IMR-90 (cell line): Measurements from ENCODE around the gene FMN1. TPM values are rescaled to one million over a fixed set of nuclear protein-coding genes. Genes with fewer than 3 reads are reported as not detected.

Experiments
- ATAC-seq: fragments of 200-7000 bp; cut with Tn5 transposase; 2 replicates; pipeline ENCODE4 v1.9.1; 2020; ENCODE audit warnings: low read depth, mild to moderate bottlenecking, moderate library complexity
- BruUV-seq: library from RNA; stranded (reverse); fragments of 400-500 nt; replicated peaks from 2 replicates; lab custom pipeline; 2021; lab: Mats Ljungman, UMichigan
- CTCF ChIA-PET: fragments of 300-600 bp; formaldehyde crosslinking; extraction: SDS; loops from one replicate; lab custom pipeline; 2021; ENCODE audit warnings: antibody characterized with exemption; lab: Yijun Ruan, JAX
- POLR2A ChIA-PET: fragments of 300-600 bp; sonication (Branson Sonifier 250); formaldehyde crosslinking; loops from one replicate; lab custom pipeline; 2022; ENCODE audit warnings: antibody characterized with exemption; ENCODE audit not compliant: unreplicated experiment; lab: Charles Lee
- DNase-seq: peaks from one replicate; pipeline ENCODE4 v3.0.0; 2013
- H2AFZ ChIP-seq: replicated peaks from 2 replicates; pipeline ENCODE3; 2013; ENCODE audit warnings: low read length, mild to moderate bottlenecking; ENCODE audit not compliant: poor library complexity
- H2AK5ac ChIP-seq: 2 replicates; pipeline ENCODE4 v1.6.1; 2013; ENCODE audit warnings: low read depth, low read length, inconsistent platforms
- H2AK9ac ChIP-seq: replicated peaks from 2 replicates; pipeline ENCODE3; 2013; ENCODE audit warnings: mild to moderate bottlenecking, low read depth, low read length, moderate library complexity; ENCODE audit not compliant: poor library complexity
- H2BK120ac ChIP-seq: 2 replicates; pipeline ENCODE4 v1.6.1; 2013; ENCODE audit warnings: low read depth, low read length, inconsistent platforms
- H2BK15ac ChIP-seq: 3 replicates; pipeline ENCODE4 v1.6.1; 2013; ENCODE audit warnings: low read depth, low read length, inconsistent platforms
- H2BK20ac ChIP-seq: 2 replicates; pipeline ENCODE4 v1.6.1; 2013; ENCODE audit warnings: low read depth, mild to moderate bottlenecking, inconsistent platforms, low read length, moderate library complexity
- H2BK5ac ChIP-seq: 2 replicates; pipeline ENCODE4 v1.6.1; 2013; ENCODE audit warnings: mild to moderate bottlenecking, low read depth, low read length, inconsistent platforms; ENCODE audit not compliant: poor library complexity, severe bottlenecking
- H3K14ac ChIP-seq: replicated peaks from 2 replicates; pipeline ENCODE4 v1.6.1; 2013; ENCODE audit warnings: low read depth, low read length, inconsistent platforms
- H3K18ac ChIP-seq: 2 replicates; pipeline ENCODE4 v1.6.1; 2013; ENCODE audit warnings: low read depth, low read length, control low read depth
- H3K23ac ChIP-seq: 2 replicates; pipeline ENCODE4 v1.6.1; 2013; ENCODE audit warnings: low read depth, low read length, inconsistent platforms
- H3K27ac ChIP-seq: 2 replicates; pipeline ENCODE4 v1.5.1; 2013; ENCODE audit warnings: mild to moderate bottlenecking, control low read depth, low read length; ENCODE audit not compliant: insufficient read depth
- H3K27me3 ChIP-seq: 2 replicates; pipeline ENCODE4 v1.6.1; 2013; ENCODE audit warnings: low read length; ENCODE audit not compliant: control insufficient read depth, insufficient read depth
- H3K36me3 ChIP-seq: 2 replicates; pipeline ENCODE4 v1.6.1; 2013; ENCODE audit warnings: low read length, mixed read lengths; ENCODE audit not compliant: control insufficient read depth, insufficient read depth
- H3K4ac ChIP-seq: 2 replicates; pipeline ENCODE4 v1.6.1; 2013; ENCODE audit warnings: low read depth, low read length, inconsistent platforms
- H3K4me1 ChIP-seq: 2 replicates; pipeline ENCODE4 v1.6.1; 2013; ENCODE audit warnings: low read length, mixed read lengths; ENCODE audit not compliant: control insufficient read depth, insufficient read depth
- H3K4me2 ChIP-seq: 2 replicates; pipeline ENCODE4 v1.6.1; 2013; ENCODE audit warnings: low read depth, mild to moderate bottlenecking, control low read depth, low read length, moderate library complexity
- H3K4me3 ChIP-seq: 2 replicates; pipeline ENCODE4 v1.5.1; 2013; ENCODE audit warnings: low read depth, mild to moderate bottlenecking, control low read depth, low read length, moderate library complexity; ENCODE audit not compliant: insufficient read depth
- H3K56ac ChIP-seq: 2 replicates; pipeline ENCODE4 v1.6.1; 2013; ENCODE audit warnings: low read length, inconsistent platforms; ENCODE audit not compliant: insufficient read depth; ENCODE audit errors: extremely low read depth
- H3K79me1 ChIP-seq, 2 experiments: 2 replicates each; pipeline ENCODE4 v1.6.1; 2013; ENCODE audit warnings: low read length in 2 of 2, inconsistent platforms in 1 of 2, low read depth in 1 of 2
- H3K9ac ChIP-seq: 2 replicates; pipeline ENCODE4 v1.6.1; 2013; ENCODE audit warnings: low read depth, low read length, control low read depth
- H3K9me1 ChIP-seq: 2 replicates; pipeline ENCODE4 v1.6.1; 2013; ENCODE audit warnings: low read length, inconsistent platforms; ENCODE audit not compliant: insufficient read depth
- H3K9me3 ChIP-seq: 2 replicates; pipeline ENCODE4 v1.6.1; 2013; ENCODE audit warnings: low read length; ENCODE audit not compliant: control insufficient read depth, insufficient read depth
- H4K20me1 ChIP-seq: 2 replicates; pipeline ENCODE4 v1.6.1; 2013; ENCODE audit warnings: low read length, inconsistent platforms; ENCODE audit not compliant: insufficient read depth
- H4K5ac ChIP-seq: 2 replicates; pipeline ENCODE4 v1.6.1; 2013; ENCODE audit warnings: mild to moderate bottlenecking, low read depth, low read length, control low read depth
- H4K8ac ChIP-seq, 2 experiments: 2 replicates each; pipeline ENCODE4 v1.6.1; 2013; ENCODE audit warnings: low read depth in 2 of 2, low read length in 2 of 2, control low read depth in 1 of 2, inconsistent platforms in 1 of 2
- H4K91ac ChIP-seq: 2 replicates; pipeline ENCODE4 v1.6.1; 2013; ENCODE audit warnings: low read depth, low read length, inconsistent platforms; ENCODE audit not compliant: insufficient read depth
- BHLHE40 ChIP-seq: fragments of 150-350 bp; IDR thresholded peaks from 2 replicates; pipeline ENCODE4 v1.6.1; 2016; ENCODE audit warnings: mild to moderate bottlenecking, low read depth, low read length
- NFE2L2 ChIP-seq: fragments of 150-350 bp; IDR thresholded peaks from 2 replicates; pipeline ENCODE4 v1.6.1; 2016; ENCODE audit warnings: low read depth, mild to moderate bottlenecking, low read length
- POLR2A ChIP-seq: IDR thresholded peaks from 2 replicates; pipeline ENCODE4 v1.6.1; 2012; ENCODE audit warnings: mild to moderate bottlenecking, low read depth, low read length
- RCOR1 ChIP-seq: IDR thresholded peaks from 2 replicates; pipeline ENCODE4 v1.6.1; 2012; ENCODE audit warnings: mild to moderate bottlenecking, low read length, improper control_type of control experiment; ENCODE audit not compliant: insufficient replicate concordance
- RFX5 ChIP-seq: IDR thresholded peaks from 2 replicates; pipeline ENCODE4 v1.8.0; 2012; ENCODE audit warnings: low read depth, mild to moderate bottlenecking, low read length, moderate library complexity
- SMC3 ChIP-seq: fragments of 150-350 bp; IDR thresholded peaks from 2 replicates; pipeline ENCODE4 v1.6.1; 2016; ENCODE audit warnings: low read depth, mild to moderate bottlenecking, antibody characterized with exemption, low read length, moderate library complexity
- dilution Hi-C: fragments of 300-500 bp; cut with HindIII; formaldehyde crosslinking; loops from one replicate; pipeline ENCODE4 v1.14.3; 2018; ENCODE audit warnings: low sequenced_read_pairs; ENCODE audit not compliant: unreplicated experiment
- in situ Hi-C: fragments of 300-500 bp; cut with MboI; formaldehyde crosslinking; loops from 3 replicates; pipeline ENCODE4 v1.14.3; 2019; ENCODE audit warnings: low sequenced_read_pairs, inconsistent platforms, mixed read lengths
- intact Hi-C: fragments of 100-400 bp; cut with micrococcal nuclease; formaldehyde crosslinking; loops from 2 replicates; pipeline ENCODE4 v1.10.0; 2022
- polyA plus RNA-seq, 3 experiments: library from polyadenylated mRNA; depleted of rRNA; stranded (reverse); fragments of >200 nt; gene quantifications; 2 replicates each; pipeline ENCODE4 v1.2.3, GENCODE V29; 2012; ENCODE audit warnings: low replicate concordance in 1 of 3
- total RNA-seq: library from RNA; depleted of rRNA; stranded (reverse); fragments of >200 nt; gene quantifications from 2 replicates; pipeline ENCODE4 v1.2.3, GENCODE V29; 2012
- TF ChIP-seq, protein P1 (sequence below): fragments of 150-350 bp; IDR thresholded peaks from 2 replicates; pipeline ENCODE4 v1.6.1; 2016; ENCODE audit warnings: low read depth, mild to moderate bottlenecking, low read length, moderate library complexity, borderline replicate concordance
- TF ChIP-seq, protein P2 (sequence below): conservative IDR thresholded peaks from 2 replicates; pipeline ENCODE4 v1.5.1; 2012; ENCODE audit warnings: mild to moderate bottlenecking, low read depth, low read length, improper control_type of control experiment

Gene FMN1
- total and polyA plus RNA-seq, 2 of the 4 experiments (the other 2 are of a cell fraction) = 7.3 to 17.6 TPM

DNA sequence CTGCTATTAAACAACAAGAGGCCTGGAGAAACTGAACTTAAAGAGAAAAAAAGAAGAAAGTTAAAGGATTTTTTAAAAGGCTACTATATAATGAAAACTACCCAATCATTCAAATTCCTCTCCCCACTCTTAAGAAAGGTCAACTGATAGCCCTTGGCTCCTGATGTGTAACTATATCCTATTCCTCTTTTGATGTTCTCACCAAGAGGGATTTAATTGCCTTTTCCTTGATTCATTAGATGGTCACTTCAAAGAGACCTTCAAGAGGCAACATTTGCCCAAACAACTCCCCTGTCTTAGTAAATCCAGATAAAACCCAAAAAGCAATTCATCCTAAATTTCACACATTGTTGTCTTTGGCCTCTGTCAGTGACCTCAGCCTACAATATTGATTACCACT is 86.0 kb downstream of the FMN1 start:
- no peaks in the 10 kb centered on the region for H3K36me3 ChIP-seq
- DNase-seq (no peak), ATAC-seq (no peak)
- peaks cover 22 to 52% of the 10 kb centered on the region in 2 experiments for H3K79me1 ChIP-seq
- H3K4me2 ChIP-seq = peak overlapping the region; percentile 27; the same call in 1 of the 2 replicates
- intact Hi-C loops = no loop called here
- peak overlapping the region; percentile 56 for H2AK5ac ChIP-seq
- H4K8ac ChIP-seq = peak overlapping the region; percentile 54 to 92; a peak in 3 of 4 replicates
- CTCF ChIA-PET = no interaction called here
- no peak for TF ChIP-seq BHLHE40
- no peak for TF ChIP-seq RFX5
- TF ChIP-seq POLR2A = no peak
- no peak for TF ChIP-seq SMC3
- TF ChIP-seq NFE2L2 = no peak
- TF ChIP-seq, protein P1, sequence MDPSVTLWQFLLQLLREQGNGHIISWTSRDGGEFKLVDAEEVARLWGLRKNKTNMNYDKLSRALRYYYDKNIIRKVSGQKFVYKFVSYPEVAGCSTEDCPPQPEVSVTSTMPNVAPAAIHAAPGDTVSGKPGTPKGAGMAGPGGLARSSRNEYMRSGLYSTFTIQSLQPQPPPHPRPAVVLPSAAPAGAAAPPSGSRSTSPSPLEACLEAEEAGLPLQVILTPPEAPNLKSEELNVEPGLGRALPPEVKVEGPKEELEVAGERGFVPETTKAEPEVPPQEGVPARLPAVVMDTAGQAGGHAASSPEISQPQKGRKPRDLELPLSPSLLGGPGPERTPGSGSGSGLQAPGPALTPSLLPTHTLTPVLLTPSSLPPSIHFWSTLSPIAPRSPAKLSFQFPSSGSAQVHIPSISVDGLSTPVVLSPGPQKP = no peak
- no peak for TF ChIP-seq RCOR1
- TF ChIP-seq, protein P2, sequence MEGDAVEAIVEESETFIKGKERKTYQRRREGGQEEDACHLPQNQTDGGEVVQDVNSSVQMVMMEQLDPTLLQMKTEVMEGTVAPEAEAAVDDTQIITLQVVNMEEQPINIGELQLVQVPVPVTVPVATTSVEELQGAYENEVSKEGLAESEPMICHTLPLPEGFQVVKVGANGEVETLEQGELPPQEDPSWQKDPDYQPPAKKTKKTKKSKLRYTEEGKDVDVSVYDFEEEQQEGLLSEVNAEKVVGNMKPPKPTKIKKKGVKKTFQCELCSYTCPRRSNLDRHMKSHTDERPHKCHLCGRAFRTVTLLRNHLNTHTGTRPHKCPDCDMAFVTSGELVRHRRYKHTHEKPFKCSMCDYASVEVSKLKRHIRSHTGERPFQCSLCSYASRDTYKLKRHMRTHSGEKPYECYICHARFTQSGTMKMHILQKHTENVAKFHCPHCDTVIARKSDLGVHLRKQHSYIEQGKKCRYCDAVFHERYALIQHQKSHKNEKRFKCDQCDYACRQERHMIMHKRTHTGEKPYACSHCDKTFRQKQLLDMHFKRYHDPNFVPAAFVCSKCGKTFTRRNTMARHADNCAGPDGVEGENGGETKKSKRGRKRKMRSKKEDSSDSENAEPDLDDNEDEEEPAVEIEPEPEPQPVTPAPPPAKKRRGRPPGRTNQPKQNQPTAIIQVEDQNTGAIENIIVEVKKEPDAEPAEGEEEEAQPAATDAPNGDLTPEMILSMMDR = no peak
- POLR2A ChIA-PET = no interaction called here
- H3K9me1 ChIP-seq = peaks cover 11% of the 10 kb centered on the region
- H3K4me1 ChIP-seq = peaks cover 16% of the 10 kb centered on the region
- no peak overlapping the region for H2AK9ac ChIP-seq
- in situ Hi-C loops = no loop called here
- H4K5ac ChIP-seq = peak overlapping the region; percentile 10; the same call in 1 of the 2 replicates
- peak overlapping the region; percentile 91; the same call in 1 of the 2 replicates for H2BK20ac ChIP-seq
- H3K18ac ChIP-seq = peak overlapping the region; percentile 91; the same call in 1 of the 2 replicates
- H2AFZ ChIP-seq = no peak overlapping the region
- peak overlapping the region; percentile 83; the same call in 1 of the 2 replicates for H3K4ac ChIP-seq
- H3K23ac ChIP-seq = peak overlapping the region; percentile 69
- dilution Hi-C loops = no loop called here
- H2BK15ac ChIP-seq = peak overlapping the region; percentile 45; the same call in 2 of the 3 replicates
- no peaks in the 10 kb centered on the region; the same call in 1 of the 2 replicates for H3K9me3 ChIP-seq
- H3K14ac ChIP-seq = peak overlapping the region; percentile 77
- H2BK5ac ChIP-seq = peak overlapping the region; percentile 99
- H3K27ac ChIP-seq = no peak overlapping the region
- H3K9ac ChIP-seq = no peak overlapping the region
- H4K20me1 ChIP-seq = no peaks in the 10 kb centered on the region
- H2BK120ac ChIP-seq = peak overlapping the region; percentile 97
- no peak overlapping the region; the same call in 1 of the 2 replicates for H3K56ac ChIP-seq
- H3K4me3 ChIP-seq = no peak overlapping the region
- H3K27me3 ChIP-seq = no peaks in the 10 kb centered on the region
- peak overlapping the region; percentile 46 for H4K91ac ChIP-seq
- no TSS peak for BruUV-seq
